GM18858 (cell line): Measurements from ENCODE around the gene ETV4.
"Not testable (repeated sequence)": the region's sequence is repeated elsewhere in the genome, so short reads cannot be mapped to it uniquely, and the experiment has no call there.

Experiments
- ATAC-seq: cut with Tn5 transposase; IDR thresholded peaks from one replicate; pipeline ENCODE4 v1.9.1; 2021; ENCODE audit not compliant: unreplicated experiment

Gene ETV4

DNA sequence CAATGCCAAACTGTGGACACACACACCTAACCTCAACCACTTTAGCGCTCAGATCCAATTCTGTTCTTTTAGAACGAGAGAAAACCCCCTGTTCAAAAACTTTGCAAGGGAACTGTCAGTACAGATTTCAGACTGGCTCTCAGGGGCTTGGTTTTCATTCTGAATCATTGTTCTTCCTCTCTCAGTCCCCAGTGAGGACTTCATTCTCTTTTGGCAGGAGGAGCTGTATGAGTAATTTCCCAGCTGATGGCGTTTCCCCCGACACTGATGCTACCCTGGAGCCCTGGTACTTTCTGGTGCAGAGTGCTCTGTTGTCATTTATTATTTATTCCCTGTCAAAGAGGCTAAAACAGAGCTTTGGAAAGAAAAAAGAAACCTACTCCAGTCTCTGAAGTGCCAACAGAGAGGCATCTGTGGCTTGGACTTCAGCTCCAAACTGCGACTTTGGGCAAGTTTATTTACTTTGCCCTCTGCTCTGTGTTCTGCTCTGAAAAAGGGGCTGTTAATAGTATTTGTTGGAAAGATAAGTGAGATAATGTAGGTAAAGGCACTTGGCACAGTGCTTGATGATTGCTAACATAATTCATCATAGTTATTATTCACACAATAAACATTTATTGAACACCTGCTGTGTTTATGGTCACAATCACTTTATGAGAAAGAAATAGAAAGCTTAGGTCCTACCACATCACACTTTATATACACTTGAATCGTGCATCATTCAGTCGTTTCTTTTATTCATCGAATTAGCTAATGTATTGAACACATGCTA lies 28.3 kb downstream of the ETV4 start:
- ATAC-seq: no peak

DNA sequence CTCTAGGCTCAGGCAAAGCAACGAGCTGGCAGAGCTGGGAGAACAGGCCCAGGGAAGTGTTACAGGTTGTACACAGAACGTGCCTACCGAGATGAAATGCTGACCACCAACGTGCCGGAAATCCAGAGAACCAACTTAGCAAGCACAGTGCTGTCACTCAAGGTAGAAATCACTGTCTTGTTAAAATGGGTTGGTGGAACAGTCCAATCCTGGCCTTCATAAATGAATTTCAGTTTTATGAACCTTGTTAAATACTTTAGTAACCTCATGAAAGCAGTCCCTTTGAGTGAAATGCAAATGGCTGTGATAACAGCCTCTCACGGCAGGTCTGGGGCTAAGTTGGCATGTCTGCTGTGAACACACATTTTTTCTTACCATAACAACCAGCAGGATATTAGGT lies 29.0 kb downstream of the ETV4 start:
- ATAC-seq: no peak

DNA sequence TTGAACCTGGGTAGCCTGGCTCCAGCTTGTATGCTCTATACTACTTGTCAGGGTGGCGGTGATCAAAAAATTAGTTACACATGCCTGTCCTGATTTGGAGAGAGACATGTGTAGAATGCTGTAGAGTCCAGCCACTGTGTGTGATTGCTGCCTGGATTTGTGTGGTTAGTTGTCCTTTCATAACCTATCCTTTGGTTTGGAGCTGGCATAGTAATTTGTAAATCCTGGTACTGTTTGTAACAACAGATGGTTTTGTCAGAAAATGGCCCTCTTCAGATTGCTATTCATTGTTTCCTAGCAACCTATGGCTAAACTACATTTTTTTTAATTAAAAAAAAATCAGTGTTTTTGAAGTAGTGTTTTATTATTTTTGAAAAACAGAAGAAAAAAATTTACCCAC lies 30.5 kb downstream of the ETV4 start:
- no peak for ATAC-seq

DNA sequence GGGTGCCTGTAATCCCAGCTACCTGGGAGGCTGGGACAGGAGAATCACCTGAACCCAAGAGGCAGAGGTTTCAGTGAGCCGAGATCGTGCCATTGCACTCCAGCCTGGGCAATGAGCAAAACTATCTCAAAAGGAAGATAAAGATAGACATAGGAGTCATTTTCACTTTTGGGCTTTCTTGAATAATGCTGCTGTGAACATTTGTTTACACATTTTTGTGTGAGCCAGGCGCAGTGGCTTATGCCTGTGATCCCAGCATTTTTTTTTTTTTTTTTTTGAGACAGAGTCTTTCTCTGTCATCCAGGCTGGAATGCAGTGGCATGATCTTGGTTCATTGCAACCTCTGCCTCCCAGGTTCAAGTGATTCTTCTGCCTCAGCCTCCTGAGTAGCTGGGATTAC lies 34.9 kb downstream of the ETV4 start:
- ATAC-seq: not testable (repeated sequence)

DNA sequence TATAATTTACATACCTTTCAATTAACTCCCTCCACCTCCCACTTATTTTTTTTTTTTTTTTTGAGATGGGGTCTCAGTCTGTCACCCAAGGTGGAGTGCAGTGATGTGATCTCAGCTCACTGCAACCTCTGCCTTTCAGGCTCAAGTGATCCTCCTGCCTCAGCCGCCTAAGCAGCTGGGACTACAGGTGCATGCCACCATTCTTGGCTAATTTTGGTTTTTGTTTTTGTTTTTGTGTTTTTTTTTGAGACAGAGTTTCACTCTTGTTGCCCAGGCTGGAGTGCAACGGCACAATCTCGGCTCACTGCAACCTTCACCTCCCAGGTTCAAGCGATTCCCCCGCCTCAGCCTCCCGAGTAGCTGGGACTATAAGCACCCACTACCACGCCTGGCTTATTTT lies 36.7 kb downstream of the ETV4 start:
- not testable (repeated sequence) for ATAC-seq

DNA sequence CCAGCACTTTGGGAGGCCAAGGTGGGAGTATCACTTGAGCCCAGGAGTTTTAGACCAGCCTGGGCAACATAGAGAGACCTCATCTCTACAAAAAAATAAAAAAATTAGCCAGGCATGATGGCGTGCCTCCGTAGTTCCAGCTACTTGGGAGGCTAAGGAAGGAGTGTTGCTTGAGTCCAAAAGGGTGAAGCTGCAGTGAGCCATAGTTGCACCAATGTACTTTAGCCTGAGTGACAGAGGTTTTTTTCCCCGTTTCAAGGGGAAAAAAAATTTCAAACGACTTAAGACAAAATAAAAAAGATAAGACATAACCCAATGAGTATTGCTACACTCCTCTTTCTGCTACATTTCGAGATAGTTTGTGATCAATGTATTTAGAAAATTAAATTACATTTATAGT lies 55.5 kb downstream of the ETV4 start:
- no peak for ATAC-seq

DNA sequence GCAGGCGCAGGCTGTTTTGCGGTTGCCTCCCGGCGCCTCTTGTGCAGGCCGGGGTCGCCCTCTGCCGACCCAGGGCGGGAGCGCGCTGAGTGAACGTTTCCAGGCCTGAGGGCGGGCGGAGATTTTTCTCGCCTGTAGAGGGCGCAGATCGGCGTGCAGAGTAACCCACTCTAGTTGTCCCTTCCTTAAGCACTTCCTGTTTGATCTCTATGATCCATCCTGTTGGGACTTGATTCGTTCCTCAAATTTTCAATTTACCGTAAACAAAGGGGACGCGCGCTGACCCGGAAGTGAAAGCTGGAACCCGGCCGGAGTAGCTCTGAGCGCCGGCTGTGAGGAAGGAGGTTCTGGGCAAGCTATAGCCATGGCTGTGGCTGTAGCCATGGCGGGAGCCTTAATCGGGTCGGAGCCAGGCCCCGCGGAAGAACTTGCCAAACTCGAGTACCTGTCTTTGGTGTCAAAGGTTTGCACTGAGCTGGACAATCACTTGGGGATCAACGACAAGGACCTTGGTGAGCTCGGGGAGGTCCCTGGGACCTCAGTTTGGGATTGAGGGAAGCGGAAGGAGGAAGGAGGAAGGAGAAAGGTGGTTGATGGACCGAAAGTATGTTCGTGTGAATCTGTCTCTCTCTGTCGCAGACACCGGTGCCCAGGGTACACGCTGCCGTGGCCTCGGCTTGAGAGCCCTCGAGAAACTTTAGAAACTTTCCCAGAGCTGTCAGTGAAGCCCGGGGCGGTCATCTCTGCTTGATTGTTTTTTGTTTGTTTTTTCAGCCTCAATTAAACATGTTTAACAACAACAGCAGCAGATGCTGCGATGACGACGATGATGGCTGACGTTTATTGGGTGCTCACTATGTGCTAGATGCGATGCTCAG lies 62.2 kb downstream of the ETV4 start, which contains the start of gene DHX8:
Gene DHX8 (plus strand): TSS at position 302 of the 878 bp plus-strand sequence. CDS start 63 bp downstream, at position 365.
- peak; percentile 89 for ATAC-seq

DNA sequence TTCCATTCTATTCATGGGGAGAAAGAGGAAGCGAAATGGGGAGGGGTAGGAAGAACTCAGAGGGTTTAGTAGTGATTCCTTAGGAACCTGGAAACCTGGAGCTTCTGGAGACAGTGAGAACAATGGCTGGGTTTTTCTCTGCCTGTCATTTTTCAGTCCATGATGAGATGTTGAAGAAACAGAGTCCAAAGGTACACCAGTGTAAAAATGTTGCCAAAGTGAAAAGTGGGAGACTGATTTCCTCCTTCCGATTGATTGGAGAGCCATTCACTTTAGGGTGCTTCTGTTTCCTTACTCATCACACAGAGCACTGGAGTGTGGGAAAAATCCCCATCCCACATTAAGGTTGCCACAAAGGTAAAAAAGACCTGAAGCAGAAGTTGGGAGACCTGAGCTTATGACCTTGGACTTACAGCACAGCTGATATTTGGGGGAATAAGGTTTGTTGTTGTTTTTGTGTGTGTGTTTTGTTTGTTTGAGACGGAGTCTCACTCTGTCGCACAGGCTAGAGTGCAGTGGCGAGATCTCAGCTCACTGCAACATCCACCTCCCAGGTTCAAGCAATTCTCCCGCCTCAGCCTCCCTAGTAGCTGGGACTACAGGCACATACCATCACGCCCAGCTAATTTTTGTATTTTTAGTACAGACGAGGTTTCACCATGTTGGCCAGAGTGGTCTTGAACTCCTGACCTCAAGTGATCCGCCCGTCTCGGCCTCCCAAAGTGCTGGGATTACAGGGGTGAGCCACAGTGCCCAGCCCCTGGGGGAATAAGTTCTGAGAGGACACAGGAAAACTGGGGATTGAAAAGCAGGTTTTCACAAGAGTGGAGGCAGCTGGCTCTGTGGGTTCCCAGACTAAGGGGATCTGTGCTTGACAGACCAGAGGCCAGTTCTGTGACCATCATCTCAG lies 63.8 kb downstream of the ETV4 start:
- ATAC-seq: no peak

DNA sequence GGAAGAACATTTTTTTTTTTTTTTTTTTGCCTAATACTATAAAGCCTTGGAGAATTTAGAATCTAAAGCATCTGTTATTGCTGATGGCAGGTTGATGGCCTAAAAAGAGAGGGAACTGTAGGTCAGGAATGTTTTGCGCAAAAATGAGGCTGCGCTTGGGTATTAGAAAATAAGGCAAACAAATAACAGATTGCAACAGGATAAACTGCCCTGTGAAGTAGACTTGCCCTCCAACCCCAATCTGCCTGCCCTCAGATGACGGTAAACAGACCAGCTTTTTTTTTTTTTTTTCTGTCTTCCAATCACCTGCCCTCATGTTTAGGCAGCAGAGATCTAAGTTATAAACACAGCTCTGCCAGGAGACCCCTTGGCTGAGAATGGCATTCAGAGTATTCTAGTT lies 66.2 kb downstream of the ETV4 start:
- ATAC-seq: no peak
